K562 (cell line): Measurements from ENCODE around the gene ZNF521. TPM values are rescaled to one million over a fixed set of nuclear protein-coding genes. Genes with fewer than 3 reads are reported as not detected.

Experiments used
- CBFA2T2 ChIP-seq: fragments of 450-650 bp; conservative IDR thresholded peaks from 2 replicates; pipeline ENCODE4 v1.6.1; 2017; ENCODE audit warnings: mild to moderate bottlenecking
- CBX8 ChIP-seq: fragments of 200-600 bp; sonication (generic); IDR thresholded peaks from 2 replicates; pipeline ENCODE4 v1.6.1; 2012; ENCODE audit warnings: borderline replicate concordance, mixed run types, low read depth, mild to moderate bottlenecking, moderate library complexity, mixed read lengths, low read length, control low read depth, inconsistent platforms; ENCODE audit not compliant: poor library complexity, severe bottlenecking; ENCODE audit errors: extremely low read depth
- ELK1 ChIP-seq: sonication (generic); formaldehyde crosslinking; IDR thresholded peaks from 2 replicates; pipeline ENCODE4 v1.8.1; 2022; ENCODE audit warnings: missing genetic modification reagents
- FOXJ2 ChIP-seq: fragments of 200-800 bp; sonication (Bioruptor generic); IDR thresholded peaks from 2 replicates; pipeline ENCODE4 v1.6.1; 2016; ENCODE audit warnings: missing genetic modification characterization, missing compliant biosample characterization
- KDM1A ChIP-seq, 2 experiments: fragments of 450-650 bp; IDR thresholded peaks; 2 replicates each; pipeline ENCODE4 v1.6.1; 2016; ENCODE audit warnings: mild to moderate bottlenecking in 2 of 2
- SMAD4 ChIP-seq: fragments of 250-450 bp; sonication (Bioruptor Pico); conservative IDR thresholded peaks from 2 replicates; pipeline ENCODE4 v1.8.0; 2021; ENCODE audit warnings: inconsistent platforms, mild to moderate bottlenecking, moderate library complexity
- TCF3 ChIP-seq: sonication (generic); formaldehyde crosslinking; IDR thresholded peaks from 2 replicates; pipeline ENCODE4 v1.4.0; 2020; ENCODE audit warnings: mild to moderate bottlenecking, missing genetic modification reagents
- TGIF2 ChIP-seq: sonication (generic); formaldehyde crosslinking; IDR thresholded peaks from 2 replicates; pipeline ENCODE4 v1.8.1; 2022; ENCODE audit warnings: mild to moderate bottlenecking, missing genetic modification reagents, moderate library complexity
- ZBTB12 ChIP-seq: fragments of 250-450 bp; sonication (Bioruptor Pico); IDR thresholded peaks from 2 replicates; pipeline ENCODE4 v1.4.0; 2020
- ZMIZ1 ChIP-seq, 2 experiments: fragments of 150-350 bp in 1 of 2; IDR thresholded peaks; 2 replicates each; pipeline ENCODE4 v1.6.1; 2012 to 2016; ENCODE audit warnings: low read depth in 2 of 2, low read length in 2 of 2, mild to moderate bottlenecking in 1 of 2, moderate library complexity in 1 of 2
- ZNF592 ChIP-seq: fragments of 450-650 bp; IDR thresholded peaks from 2 replicates; pipeline ENCODE4 v1.6.1; 2017; ENCODE audit warnings: antibody characterized with exemption, mild to moderate bottlenecking
- polyA plus RNA-seq, 8 experiments: library from polyadenylated mRNA; depleted of rRNA in 4 of 8; stranded (reverse) in 5 of 8; unstranded in 3 of 8; fragments of >200 nt; fragmentation: Nextera tagmentation in 2 of 8; fragmentation: Illumina TruSeq in 1 of 8; extraction: Ambion mirVana in 2 of 8; extraction: Trizol in 1 of 8; gene quantifications; 2 replicates each; pipeline versions ENCODE4 v1.2.1 to v1.2.3, GENCODE V29; 2011 to 2014; ENCODE audit warnings: inconsistent platforms in 1 of 8, missing spikeins in 1 of 8
- total RNA-seq, 7 experiments: library from RNA; depleted of rRNA in 6 of 7; stranded (reverse); fragments of >200 nt in 6 of 7; fragmentation: Illumina TruSeq in 2 of 7; extraction: Trizol in 2 of 7; gene quantifications; 2 replicates each; pipeline versions ENCODE4 v1.2.1 to v1.2.3, GENCODE V29; 2011 to 2021; ENCODE audit warnings: low replicate concordance in 1 of 7
- TF ChIP-seq, protein P1 (sequence below): fragments of 450-650 bp; formaldehyde crosslinking; IDR thresholded peaks from 2 replicates; pipeline ENCODE4 v1.4.0; 2020; ENCODE audit warnings: mild to moderate bottlenecking, mixed read lengths
- TF ChIP-seq, protein P2 (sequence below): fragments of 250-450 bp; sonication (Bioruptor Pico); IDR thresholded peaks from 2 replicates; pipeline ENCODE4 v1.8.0; 2022; ENCODE audit warnings: moderate library complexity, mild to moderate bottlenecking, inconsistent platforms

ZNF521 gene
- total and polyA plus RNA-seq, 9 of the 15 experiments (the other 6 are each of a cell fraction or from before 2014, with no cell fraction given), result 1.2 to 5.8 (median 1.6) TPM

GRCh38 chr18:25223211-25223610 lies 128.8 kb downstream of the ZNF521 start (continued):
- peak in 1 of 2 experiments; percentile 80; a peak in 2 of 4 replicates for TF ChIP-seq ZMIZ1 (IDR thresholded peaks at IDR 0.05; ENCODE audit: low read depth in 2 of 2, low read length in 2 of 2)
- peak; percentile 52; the same call in 1 of the 2 replicates for TF ChIP-seq SMAD4
- no peak for TF ChIP-seq TGIF2
- TF ChIP-seq ZNF592, result peak; percentile 23; the same call in 1 of the 2 replicates
- TF ChIP-seq, protein P1, sequence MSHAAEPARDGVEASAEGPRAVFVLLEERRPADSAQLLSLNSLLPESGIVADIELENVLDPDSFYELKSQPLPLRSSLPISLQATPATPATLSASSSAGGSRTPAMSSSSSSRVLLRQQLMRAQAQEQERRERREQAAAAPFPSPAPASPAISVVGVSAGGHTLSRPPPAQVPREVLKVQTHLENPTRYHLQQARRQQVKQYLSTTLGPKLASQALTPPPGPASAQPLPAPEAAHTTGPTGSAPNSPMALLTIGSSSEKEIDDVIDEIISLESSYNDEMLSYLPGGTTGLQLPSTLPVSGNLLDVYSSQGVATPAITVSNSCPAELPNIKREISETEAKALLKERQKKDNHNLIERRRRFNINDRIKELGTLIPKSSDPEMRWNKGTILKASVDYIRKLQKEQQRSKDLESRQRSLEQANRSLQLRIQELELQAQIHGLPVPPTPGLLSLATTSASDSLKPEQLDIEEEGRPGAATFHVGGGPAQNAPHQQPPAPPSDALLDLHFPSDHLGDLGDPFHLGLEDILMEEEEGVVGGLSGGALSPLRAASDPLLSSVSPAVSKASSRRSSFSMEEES (CRISPR knock-in tag), result no peak; the same call in 1 of the 2 replicates
- no peak for TF ChIP-seq CBX8
- TF ChIP-seq ZBTB12 (CRISPR knock-in tag), result peak; percentile 33; the same call in 1 of the 2 replicates
- TF ChIP-seq KDM1A (IDR thresholded peaks at IDR 0.05), result peak; percentile 68 to 71
- no peak for TF ChIP-seq ELK1 (CRISPR knock-in tag)
- TF ChIP-seq FOXJ2 (tag), result peak; percentile 59; the same call in 1 of the 2 replicates
- peak; percentile 87 for TF ChIP-seq CBFA2T2
- TF ChIP-seq, protein P2, sequence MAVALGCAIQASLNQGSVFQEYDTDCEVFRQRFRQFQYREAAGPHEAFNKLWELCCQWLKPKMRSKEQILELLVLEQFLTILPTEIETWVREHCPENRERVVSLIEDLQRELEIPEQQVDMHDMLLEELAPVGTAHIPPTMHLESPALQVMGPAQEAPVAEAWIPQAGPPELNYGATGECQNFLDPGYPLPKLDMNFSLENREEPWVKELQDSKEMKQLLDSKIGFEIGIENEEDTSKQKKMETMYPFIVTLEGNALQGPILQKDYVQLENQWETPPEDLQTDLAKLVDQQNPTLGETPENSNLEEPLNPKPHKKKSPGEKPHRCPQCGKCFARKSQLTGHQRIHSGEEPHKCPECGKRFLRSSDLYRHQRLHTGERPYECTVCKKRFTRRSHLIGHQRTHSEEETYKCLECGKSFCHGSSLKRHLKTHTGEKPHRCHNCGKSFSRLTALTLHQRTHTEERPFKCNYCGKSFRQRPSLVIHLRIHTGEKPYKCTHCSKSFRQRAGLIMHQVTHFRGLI, result no peak; the same call in 1 of the 2 replicates
- TF ChIP-seq TCF3 (CRISPR knock-in tag), result peak; percentile 90
